T-helper 2 cell treated with Interferon-gamma antibody and Interleukin-4, amounts not matched to agents 100 ng/mL and 5 ng/mL, for 36 hours (primary cell): ENCODE data around the gene REV3L. TPM values are rescaled to one million over a fixed set of nuclear protein-coding genes. Genes with fewer than 3 reads are reported as not detected.
"Not testable (repeated sequence)": the region's sequence is repeated elsewhere in the genome, so short reads cannot be mapped to it uniquely, and the experiment has no call there.

ENCODE experiments used
- intact Hi-C: fragments of 100-400 bp; cut with micrococcal nuclease; formaldehyde crosslinking; loops from one replicate; pipeline ENCODE4 v1.15.1; 2023
- total RNA-seq: library from RNA; stranded (reverse); gene quantifications from 2 replicates; pipeline ENCODE4 v1.2.3, GENCODE V29; 2022

Gene REV3L
- total RNA-seq, 1 donor from 2014 or later: 23.5 TPM

DNA sequence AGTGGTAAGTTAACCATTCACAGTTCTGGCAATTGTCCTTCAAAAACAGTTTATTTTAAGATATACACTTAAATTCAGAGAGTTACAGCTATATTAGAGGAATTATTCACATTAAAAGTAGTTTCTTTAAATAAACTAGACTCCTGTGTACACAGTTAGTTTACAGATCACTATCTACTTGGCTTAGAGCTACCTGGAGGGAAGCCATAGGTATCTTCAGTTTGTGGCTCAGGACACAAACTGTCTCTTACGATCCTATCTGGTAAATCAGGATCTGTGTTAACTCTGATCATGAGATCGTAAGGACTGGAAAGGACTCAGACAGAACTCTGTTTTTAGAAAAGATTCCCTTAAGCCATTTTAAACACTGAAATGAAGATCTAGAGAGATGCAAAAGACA is 160.9 kb downstream of the REV3L start:
- intact Hi-C loops: no loop called here

DNA sequence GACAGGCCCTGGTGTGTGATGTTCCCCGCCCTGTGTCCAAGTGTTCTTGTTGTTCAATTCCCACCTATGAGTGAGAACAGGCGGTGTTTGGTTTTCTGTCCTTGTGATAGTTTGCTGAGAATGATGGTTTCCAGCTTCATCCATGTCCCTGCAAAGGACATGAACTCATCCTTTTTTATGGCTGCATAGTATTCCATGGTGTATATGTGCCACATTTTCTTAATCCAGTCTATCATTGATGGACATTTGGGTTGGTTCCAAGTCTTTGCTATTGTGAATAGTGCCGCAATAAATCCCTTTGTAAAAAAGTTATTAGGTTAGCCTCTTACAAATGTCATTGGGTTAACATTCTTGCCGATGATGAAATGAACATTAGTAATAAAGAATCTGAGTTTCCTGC is 175.1 kb downstream of the REV3L start:
- intact Hi-C loops: not testable (repeated sequence)

DNA sequence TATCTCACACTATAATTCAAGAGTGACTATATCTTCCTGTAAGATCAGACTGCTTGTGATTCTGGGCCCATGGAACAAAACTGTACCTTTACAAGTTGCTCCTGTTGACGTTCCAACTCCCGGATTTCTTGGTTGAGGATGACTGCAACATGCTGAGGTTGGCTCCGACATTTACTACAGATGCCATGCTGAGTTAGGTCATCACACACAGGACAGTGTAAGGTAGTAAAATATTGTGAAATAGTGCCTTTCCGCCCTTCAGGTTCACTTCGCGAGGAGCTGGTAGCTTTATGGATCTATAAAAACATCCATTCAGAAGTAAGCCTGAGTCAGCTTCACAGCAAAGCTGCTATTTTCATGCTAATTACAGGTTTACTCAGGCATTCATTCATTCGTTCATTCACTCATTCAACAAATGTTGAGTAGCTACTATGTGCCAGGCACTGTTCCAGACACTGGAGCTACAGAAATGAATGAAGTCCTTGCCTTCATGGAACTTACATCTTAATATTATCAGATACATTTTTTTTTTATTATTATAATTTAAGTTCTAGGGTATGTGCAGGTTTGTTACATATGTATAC is 175.7 kb downstream of the REV3L start:
- intact Hi-C loops: no loop called here

DNA sequence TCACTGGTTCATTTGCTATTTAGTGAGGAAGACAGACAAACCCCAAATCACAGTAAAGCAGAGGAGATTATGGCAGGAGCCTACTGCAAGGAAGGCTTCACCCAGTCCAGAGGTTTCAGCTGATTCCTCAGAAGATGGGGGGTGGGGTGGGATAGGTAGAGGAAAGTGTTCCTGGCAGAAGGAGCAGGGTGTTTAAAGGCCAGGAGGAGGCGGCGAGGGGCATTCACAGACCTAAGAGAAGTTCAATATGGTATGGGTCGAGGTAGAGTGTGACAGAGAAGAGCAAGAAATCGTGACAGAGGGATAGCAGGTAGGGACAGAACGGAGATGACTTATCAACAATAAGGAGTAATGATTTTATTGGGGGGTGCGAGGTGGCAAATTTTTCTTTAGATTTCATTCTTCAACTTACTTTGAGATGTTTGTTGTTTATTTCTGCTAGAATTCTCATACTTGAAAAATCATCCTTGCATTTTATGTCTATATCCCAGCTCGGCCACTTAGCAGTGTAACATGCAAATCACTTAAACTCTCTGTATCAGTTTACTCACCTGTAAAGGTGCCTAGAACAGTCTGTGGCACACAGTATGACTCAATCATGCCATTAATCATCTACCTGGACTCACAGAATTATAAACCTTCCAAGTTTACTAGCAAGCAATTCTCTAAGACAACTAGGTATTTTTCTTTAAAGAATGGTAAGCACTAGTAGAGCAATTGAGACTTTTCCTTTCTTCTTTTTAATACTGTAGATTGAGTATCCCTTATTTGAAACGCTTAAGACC is 176.7 kb downstream of the REV3L start:
- intact Hi-C loops: no loop called here

DNA sequence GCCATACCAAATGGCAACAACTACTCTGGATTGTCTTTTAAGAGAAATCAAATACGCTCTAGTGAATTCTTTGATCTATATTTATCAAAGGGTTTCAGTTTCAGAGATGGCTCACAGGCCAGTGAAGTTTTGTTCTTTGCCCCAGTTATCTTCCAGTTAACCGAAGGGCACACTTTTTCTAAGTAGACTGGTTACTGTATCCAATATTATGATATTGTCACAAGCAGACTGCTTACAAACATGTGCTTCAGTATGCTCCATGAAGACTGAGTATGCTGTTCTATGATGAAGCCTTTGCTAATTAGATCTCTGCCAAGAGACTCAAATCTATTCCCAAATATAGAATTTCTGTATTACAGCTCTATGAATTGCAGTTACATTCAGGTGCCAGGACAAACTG is 181.1 kb downstream of the REV3L start:
- intact Hi-C loops: no loop called here

DNA sequence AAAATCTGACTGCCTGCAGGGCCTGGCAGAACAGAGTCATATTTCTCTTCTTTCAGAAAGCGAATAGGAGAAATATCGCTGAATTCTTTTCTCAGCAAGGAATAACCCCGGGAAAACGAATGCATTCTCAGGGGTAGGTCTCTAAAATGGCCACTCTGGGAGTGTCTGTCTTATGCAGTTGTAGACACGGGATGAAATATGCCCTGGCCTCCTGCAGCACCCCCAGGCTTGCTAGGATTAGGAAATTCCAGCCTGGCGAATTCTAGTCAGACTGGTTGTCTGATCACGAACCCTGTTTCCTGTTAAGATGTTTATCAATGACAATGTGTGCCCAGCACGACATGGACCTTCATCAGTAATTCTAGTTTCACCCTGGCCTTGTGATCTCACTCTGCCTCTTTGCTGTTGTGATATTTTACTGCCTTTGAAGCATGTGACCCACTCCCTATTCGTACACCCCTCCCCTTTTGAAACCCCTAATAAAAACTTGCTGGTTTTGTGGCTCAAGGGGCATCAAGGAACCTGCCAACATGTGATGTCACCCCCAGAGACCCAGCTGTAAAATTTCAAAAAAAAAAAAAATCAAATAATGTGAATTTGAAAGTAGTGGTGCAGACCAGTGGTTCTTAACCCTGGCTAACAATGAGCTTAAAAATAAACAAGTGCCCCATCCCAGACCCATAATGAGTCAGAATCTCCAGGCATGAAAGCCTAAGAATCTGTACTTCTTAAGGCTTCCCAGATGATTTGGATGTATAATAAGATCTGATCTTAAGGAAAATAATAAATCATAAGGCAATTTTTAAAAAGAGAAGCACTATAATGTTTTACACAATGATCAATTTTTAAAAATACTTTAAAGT is 181.8 kb downstream of the REV3L start:
- intact Hi-C loops: not testable (repeated sequence)

DNA sequence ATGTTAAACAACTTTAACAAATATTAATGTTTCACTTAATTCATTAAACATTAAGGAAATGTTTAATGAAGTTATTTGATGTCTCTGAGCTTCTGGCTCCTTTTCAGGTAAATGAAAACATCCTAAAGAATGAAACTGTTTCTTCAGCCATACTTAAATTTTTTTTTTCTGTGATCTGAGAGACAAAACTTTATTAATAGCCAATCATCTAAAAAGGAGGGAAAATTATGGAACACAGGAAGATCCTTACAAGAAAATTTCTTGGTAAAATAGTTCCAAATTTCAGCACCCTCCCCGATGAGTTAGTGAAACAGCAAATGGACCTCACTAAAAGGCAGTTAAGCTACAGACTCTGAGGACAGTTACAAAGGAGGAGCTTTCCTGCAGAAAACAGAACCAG is 185.2 kb downstream of the REV3L start:
- intact Hi-C loops: no loop called here

DNA sequence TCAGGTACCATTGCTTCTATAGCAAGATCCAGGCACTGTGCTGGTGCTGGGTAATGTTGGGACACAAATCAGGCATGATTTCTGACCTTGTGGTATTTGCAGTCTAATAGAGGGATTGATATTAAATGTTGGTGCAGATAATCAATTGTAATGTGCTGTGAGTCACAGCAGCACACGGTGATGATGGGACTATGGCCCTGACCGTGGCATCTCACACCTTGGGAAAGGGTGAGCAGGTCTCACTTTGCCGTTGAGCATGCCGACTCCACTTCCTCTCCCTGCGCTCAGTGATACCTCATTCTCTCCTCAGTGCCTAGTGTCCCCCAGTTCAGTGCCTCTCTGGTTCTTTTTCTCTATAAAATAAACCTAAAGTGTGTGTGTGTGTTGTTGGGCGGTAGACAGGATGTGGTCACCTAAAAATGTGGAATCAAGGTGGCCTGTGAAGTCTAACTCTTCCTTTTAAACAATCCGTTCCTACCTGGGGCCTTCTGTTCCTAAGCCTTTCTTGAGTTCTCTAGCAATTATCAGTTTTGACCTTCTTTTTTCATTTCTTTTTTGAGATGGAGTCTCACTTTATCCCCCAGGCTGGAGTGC is 188.5 kb downstream of the REV3L start:
- intact Hi-C loops: no loop called here

DNA sequence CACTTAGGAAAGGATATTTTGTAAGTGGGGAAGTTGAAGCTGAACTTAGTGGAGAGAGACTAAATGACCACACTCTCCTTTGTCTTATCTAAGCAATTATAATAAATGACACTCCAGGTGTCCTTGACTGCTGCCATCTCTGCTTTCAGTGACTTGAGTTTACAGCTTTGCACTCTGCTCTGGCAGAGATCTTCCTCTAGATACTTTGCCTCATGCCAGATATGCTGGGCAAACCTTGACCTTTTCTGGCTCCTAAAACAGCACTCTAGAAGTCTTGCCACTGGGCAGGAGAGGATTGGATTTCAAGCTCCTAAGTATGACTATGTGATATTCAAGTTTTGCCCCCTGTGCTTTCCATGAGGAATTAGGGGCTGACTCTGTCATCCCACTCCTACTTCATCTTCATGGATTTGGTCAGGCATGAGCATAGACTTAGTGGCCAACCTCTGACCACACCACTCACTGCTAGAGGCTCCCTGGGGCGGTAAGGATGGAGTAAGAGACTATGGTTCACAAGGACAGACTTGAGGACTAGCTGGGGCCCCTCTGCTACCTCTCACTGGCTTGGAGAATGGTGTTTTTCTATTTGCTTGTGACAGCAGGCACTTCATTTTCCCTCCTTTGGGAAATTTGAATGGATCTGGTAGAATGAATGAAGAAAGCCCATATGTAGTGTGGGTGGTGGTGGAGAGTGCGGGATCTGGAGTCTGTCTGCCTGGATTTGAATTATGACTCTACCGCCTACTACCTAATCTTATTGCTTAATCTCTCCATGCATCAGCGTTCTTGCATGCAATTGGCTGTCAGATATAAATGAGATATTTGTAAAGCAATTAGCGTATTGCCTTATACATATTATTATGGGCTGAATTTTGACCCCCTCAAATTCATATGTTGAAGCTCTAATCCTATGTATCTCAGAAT is 191.4 kb downstream of the REV3L start:
- intact Hi-C loops: no loop called here

DNA sequence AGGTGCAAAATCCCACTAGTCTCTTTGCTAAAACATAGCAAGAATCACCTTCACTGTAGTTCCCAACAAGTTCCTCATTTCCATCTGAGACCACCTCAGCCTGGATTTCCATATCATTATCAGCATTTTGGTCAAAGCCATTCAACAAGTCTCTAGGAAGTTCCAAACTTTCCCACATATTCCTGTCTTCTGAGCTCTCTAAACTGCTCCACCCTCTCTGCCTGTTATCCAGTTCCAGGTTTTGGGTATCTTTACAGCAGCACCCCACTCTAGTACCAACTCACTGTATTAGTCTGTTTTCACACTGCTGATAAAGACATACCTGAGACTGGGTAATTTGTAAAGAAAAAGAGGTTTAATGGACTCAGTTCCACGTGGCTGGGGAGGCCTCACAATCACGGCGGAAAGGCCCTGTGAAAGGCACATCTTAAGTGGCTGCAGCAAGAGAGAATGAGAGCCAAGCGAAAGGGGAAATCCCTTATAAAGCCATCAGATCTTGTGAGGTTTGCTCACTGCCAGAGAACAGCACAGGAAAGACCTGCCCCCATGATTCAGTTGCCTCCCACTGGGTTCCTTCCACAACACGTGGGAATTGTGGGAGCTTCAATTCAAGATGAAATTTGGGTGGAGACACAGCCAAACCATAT is 192.2 kb downstream of the REV3L start:
- intact Hi-C loops: not testable (repeated sequence)

DNA sequence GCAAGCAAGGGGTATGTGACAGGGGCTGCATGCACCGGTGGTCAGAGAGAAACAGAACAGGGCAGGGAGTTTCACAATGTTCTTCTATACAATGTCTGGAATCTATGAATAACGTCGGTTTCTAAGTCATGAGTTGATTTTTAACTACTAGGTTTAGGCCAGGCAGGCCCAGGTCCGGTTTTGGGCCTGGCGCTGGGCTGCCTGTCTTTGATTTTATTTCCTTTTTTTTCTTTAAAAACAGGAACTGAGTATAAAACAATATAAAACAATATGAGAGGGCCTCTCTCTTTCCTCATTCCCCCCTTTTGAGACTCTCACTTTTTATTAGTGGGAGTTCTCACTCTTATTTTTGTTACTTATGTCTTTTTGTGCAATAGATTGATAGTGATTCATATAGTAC is 198.7 kb downstream of the REV3L start:
- intact Hi-C loops: not testable (repeated sequence)

DNA sequence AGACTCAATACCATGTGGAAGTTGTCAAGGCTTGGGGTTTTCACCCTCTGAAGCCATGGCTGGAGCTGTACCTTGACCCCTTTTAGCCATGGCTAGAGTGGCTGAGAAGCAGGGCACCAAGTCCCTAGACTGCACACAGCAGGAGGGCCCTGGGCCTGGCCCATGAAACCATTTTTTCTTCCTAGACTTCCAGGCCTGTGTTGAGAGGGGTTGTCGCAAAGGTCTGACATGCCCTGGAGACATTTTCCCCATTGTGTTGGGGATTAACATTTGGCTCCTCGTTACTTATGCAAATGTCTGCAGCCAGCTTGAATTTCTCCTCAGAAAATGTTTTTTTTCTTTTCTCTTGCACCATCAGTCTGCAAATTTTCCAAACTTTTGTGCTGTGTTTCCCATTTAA is 199.3 kb downstream of the REV3L start:
- intact Hi-C loops: no loop called here

DNA sequence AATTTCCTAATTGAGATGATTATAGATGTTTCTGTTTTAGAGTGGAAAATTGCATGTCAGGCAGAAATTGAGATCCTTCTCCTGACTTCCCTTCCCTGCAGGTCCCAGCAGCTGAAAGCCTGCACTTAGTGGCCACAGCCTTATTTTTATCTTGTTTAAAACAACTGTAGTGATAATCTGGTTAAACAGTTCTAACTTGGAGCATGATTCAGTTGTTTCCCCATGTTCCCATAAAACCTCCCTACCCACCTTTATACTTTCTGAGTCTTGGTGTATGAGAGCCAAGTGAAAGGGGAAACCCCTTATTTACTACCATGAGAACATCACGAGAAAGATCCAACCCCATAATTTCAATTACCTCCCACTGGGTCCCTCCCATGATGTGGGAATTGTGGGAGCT is 200.5 kb downstream of the REV3L start:
- intact Hi-C loops: no loop called here

DNA sequence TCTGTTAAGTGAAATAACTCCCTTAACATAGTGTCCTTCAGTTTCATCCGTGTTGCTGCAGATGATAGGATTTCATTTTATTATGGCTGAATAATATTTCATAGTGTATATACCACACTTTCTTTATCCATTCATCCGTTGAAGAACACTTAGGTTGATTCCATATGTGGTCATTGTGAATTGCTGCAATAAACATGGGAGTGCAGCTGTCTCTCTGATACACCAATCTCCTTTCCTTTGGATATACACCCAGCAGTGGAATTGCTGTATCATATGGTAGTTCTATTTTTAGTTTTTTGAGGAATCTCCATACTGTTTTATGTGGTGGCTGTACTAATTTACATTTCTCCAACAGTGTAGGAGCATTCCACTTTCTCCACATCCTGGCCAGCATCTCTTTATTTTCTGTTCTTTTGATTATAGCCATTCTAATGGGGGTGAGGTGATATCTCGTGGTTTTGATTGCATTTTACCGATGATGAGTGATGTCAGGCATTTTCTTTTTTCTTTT is 202.5 kb downstream of the REV3L start:
- intact Hi-C loops: no loop called here

DNA sequence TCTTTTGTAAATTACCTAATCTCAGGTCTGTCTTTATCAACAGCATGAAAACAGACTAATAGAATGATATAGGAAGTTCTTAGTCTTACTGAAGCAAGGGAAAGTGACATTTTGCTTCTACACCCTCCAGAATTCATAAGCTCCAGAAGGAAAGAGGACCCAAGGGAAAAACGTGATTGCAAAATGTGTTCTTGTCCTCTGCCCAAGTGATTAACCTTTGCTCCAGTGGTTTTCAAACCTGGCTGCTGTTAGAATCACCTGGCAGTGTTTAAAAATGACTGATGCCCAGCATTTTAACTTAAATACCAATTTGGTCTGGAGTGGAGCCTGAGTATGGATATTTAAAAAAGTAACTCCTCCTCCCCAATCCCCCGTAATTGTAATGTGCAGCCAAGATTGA is 204.3 kb downstream of the REV3L start:
- intact Hi-C loops: no loop called here

DNA sequence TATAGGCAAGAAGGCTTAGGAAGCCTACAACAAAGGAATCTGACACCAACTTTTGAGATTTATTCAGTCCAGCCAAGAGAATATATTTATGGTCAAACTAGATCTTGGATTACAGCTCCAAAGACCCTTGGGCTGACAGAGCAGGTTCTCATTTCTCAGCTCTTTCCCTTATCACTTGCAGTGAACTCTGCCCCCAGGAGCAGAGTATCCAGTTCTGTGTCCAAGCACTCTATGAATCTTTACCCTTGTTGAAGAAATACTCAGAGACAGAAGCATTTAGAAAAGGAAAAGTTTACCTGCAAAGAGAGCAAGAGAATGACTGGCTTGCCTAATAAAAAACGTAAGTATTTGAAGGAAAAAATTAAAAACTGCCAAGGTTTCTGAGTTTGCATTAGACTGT is 205.2 kb downstream of the REV3L start:
- intact Hi-C loops: no loop called here

DNA sequence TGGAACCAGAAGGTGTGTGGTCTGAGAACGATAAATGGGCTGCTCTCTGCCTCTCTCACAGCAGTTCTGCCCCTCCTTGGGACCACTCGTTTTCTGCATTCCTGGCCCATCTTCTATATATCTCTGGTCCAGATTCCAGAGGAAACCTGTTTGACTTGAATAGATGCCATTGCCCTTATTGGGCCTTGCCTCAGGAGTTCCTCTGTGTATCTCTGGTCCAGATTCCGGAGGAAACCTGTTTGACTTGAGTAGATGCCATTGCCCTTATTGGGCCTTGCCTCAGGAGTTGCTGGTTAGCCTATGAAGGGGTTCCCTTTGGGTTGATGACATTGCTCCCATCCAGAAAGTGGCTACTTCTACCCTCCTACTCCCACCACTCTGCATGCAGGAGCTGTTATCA is 206.3 kb downstream of the REV3L start:
- intact Hi-C loops: no loop called here

DNA sequence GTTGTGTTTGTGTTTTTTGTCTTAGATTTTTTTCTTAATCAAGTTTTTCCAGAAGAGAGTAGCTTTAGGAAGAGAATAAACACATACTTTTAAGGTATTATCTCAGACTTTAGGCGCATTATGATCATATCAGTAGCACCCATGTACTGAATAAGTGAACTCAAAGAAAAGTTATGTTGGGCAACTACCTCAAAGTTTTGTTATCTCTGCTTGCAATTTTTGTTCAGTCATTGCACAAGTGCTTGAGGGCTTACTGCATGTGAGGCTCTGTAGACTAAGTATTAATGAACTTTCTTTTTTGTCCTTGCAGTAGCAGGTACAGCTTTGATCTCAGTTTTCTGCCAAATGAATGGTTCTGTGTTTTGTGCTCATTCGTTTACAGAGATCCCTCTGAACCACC is 206.7 kb downstream of the REV3L start:
- intact Hi-C loops: no loop called here

DNA sequence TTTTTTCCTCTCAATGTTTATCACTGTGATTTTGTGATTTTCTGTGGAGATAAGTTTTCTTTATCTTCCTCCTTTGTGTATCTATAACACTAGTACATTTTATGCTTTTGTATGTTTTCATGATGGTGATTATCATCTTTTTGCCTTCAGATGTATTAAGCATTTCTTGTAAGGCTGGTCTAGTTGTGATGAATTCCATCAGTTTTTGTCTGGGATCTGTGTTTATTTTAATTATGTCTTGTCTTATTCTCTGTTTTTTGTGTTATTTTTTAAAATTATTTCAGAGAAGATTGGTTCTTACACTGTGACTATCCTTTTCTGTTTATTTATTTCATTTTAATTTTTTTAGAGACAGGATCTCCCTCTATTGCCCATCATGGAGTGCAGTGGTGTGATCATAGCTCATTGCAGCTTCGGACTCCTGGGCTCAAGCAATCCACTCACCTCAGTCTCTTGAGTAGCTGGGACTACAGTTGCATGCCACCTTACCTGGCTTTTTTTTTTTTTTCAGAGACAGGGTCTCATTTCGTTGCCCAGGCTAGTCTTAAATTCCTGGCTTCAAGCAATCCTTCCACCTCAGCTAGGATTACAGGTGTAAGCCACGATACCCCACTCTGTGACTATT is 208.3 kb downstream of the REV3L start:
- intact Hi-C loops: no loop called here

DNA sequence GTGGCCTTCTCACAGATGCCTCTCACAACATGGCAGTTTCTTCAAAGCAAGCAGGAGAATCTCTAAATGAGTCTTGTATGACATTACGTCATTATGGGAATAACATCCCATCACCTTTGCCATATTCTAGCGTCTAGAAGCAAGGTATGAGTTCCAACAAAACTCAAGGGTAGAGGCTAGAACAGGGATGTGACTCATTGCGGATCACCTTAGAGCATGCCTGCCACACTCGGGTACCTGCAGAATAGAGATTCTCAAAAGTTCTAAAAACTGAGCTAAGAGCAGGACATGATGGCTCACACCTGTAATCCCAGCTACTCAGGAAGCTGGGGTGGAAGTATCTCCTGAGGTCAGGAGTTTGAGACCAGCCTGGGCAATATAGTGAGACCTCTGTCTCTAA is 212.9 kb downstream of the REV3L start:
- intact Hi-C loops: no loop called here
